Left lung (tissue), 10 donors: Measurements from ENCODE around the gene HEXD. TPM values are rescaled to one million over a fixed set of nuclear protein-coding genes. Genes with fewer than 3 reads are reported as not detected.
A peak's percentile ranks its signal among the peaks of the same experiment; 100 is the strongest.

Experiments
- ATAC-seq: fragments of 200-7000 bp; cut with Tn5 transposase; one replicate; pipeline ENCODE4 v1.9.1; 2020; ENCODE audit warnings: moderate library complexity
- DNase-seq, 4 donors: peaks; one replicate each; pipeline ENCODE4 v3.0.0-alpha.2; 2013 to 2020
- H3K27ac ChIP-seq, 2 donors: fragments of 200-600 bp; sonication (generic) in 1 of 2; one replicate each; pipeline versions ENCODE4 v1.5.0 to v1.8.0; 2020 to 2021
- H3K27me3 ChIP-seq, 2 donors: fragments of 200-600 bp; sonication (generic) in 1 of 2; one replicate each; pipeline versions ENCODE4 v1.5.0 to v1.8.0; 2020 to 2021
- H3K36me3 ChIP-seq, 2 donors: fragments of 200-600 bp; sonication (generic) in 1 of 2; one replicate each; pipeline versions ENCODE4 v1.5.0 to v1.8.0; 2020 to 2021
- H3K4me1 ChIP-seq, 2 donors: fragments of 200-600 bp; one replicate each; pipeline ENCODE4 v1.8.0; 2021
- H3K4me3 ChIP-seq, 2 donors: fragments of 200-600 bp; sonication (generic) in 1 of 2; one replicate each; pipeline versions ENCODE4 v1.5.0 to v1.8.0; 2020 to 2021; ENCODE audit warnings: mild to moderate bottlenecking in 1 of 2
- H3K9me3 ChIP-seq, 2 donors: fragments of 200-600 bp; sonication (generic) in 1 of 2; one replicate each; pipeline versions ENCODE4 v1.5.0 to v1.8.0; 2020 to 2021
- CTCF ChIP-seq, 2 donors: fragments of 200-600 bp; sonication (generic) in 1 of 2; IDR thresholded peaks; one replicate each; pipeline versions ENCODE4 v1.5.0 to v1.8.0; 2021; ENCODE audit warnings: antibody characterized with exemption in 2 of 2
- intact Hi-C, 2 donors: fragments of 100-400 bp; cut with DNase I; formaldehyde crosslinking; loops; one replicate each; pipeline versions ENCODE4 v1.11.2 to v1.14.2; 2022
- polyA plus RNA-seq, 6 donors: library from polyadenylated mRNA; unstranded; fragments of 120-200 nt; gene quantifications; one replicate each; pipeline ENCODE4 v1.2.1, GENCODE V29; 2013; ENCODE audit not compliant: insufficient read length in 6 of 6
- total RNA-seq, 2 donors: library from RNA; stranded (reverse); fragmentation: NEBNext Ultra II Directional; extraction: Animal tissue kit (Norgen Biotek cat#: 25700); gene quantifications; one replicate each; pipeline ENCODE4 v1.2.1, GENCODE V29; 2021
- donor health status: DM: no; HTN: yes; CAD: no.
- donor health status: DM: no; HTN: no; CAD: no.

HEXD gene
- total and polyA plus RNA-seq, 8 donors = 28.6 to 48.3 (median 38.4) TPM

- TF ChIP-seq CTCF (IDR thresholded peaks at IDR 0.05) = no peak
- no peaks in the 10 kb centered on the region for H3K27me3 ChIP-seq
- DNase-seq (peak in 1 of 4 donors; percentile 54), ATAC-seq (no peak)
- H3K4me3 ChIP-seq = no peak overlapping the region
- H3K4me1 ChIP-seq = peaks cover 3 to 54% of the 10 kb centered on the region in 2 donors
- H3K9me3 ChIP-seq = no peaks in the 10 kb centered on the region
- intact Hi-C loops = no loop called here
- peaks cover 0 to 71% of the 10 kb centered on the region in 2 donors for H3K36me3 ChIP-seq
- H3K27ac ChIP-seq = no peak overlapping the region
Observed at GRCh38 chr17:82442643-82443464, 24.7 kb downstream of the HEXD start.

GRCh38 chr17:82443465-82444283, 25.5 kb downstream of the HEXD start:
- TF ChIP-seq CTCF (IDR thresholded peaks at IDR 0.05) = no peak
- DNase-seq (peak in 1 of 4 donors; percentile 81), ATAC-seq (no peak)
- H3K36me3 ChIP-seq = peaks cover 0 to 70% of the 10 kb centered on the region in 2 donors
- H3K9me3 ChIP-seq = no peaks in the 10 kb centered on the region
- peaks cover 3 to 57% of the 10 kb centered on the region in 2 donors for H3K4me1 ChIP-seq
- no peak overlapping the region for H3K27ac ChIP-seq
- H3K4me3 ChIP-seq = no peak overlapping the region
- intact Hi-C loops = no loop called here
- no peaks in the 10 kb centered on the region for H3K27me3 ChIP-seq

GRCh38 chr17:82444284-82444893, 26.2 kb downstream of the HEXD start:
- intact Hi-C loops = no loop called here
- H3K36me3 ChIP-seq = peaks cover 0 to 68% of the 10 kb centered on the region in 2 donors
- no peaks in the 10 kb centered on the region for H3K27me3 ChIP-seq
- peaks cover 5 to 64% of the 10 kb centered on the region in 2 donors for H3K4me1 ChIP-seq
- TF ChIP-seq CTCF (IDR thresholded peaks at IDR 0.05) = no peak
- H3K9me3 ChIP-seq = no peaks in the 10 kb centered on the region
- ATAC-seq (no peak), DNase-seq (peak in 1 of 4 donors; percentile 43)
- no peak overlapping the region for H3K4me3 ChIP-seq
- no peak overlapping the region for H3K27ac ChIP-seq

- no peak overlapping the region for H3K4me3 ChIP-seq
- H3K36me3 ChIP-seq = peaks cover 0 to 62% of the 10 kb centered on the region in 2 donors
- peak overlapping the region in 1 of 2 donors; percentile 63 for H3K27ac ChIP-seq
- intact Hi-C loops = no loop called here
- no peak for ATAC-seq
- H3K9me3 ChIP-seq = no peaks in the 10 kb centered on the region
- peak in 1 of 4 donors; percentile 72 for DNase-seq
- H3K4me1 ChIP-seq = peaks cover 9 to 64% of the 10 kb centered on the region in 2 donors
- TF ChIP-seq CTCF (IDR thresholded peaks at IDR 0.05) = no peak
- no peaks in the 10 kb centered on the region for H3K27me3 ChIP-seq
Observed at GRCh38 chr17:82444941-82445521, 26.9 kb downstream of the HEXD start.
